ENCODE measurements around the gene CDC42.
"Not testable (repeated sequence)": the region's sequence is repeated elsewhere in the genome, so short reads cannot be mapped to it uniquely, and the experiment has no call there.

The CDC42 gene

GRCh38 chr1:22076346-22076745 is 23.8 kb downstream of the CDC42 start:
- no peak for DNase-seq

DNA sequence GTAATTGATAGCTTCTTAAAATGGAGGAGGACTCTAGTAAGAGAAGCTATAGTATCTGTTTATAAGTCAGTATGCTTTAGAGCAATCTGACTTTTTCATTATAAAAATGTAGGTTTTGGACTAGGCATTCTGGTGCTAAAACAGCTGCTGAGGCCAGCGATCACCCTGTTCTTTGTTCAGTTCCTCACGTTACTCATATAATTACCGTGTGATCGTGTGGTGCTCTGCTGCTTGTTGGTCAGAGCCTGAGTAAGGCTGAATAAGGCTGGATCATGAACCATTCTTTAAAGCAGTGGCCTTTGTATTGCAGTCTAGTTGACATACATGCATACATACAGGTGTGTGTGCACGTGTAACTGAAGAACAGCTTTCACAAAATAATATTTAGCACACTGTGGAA is 25.2 kb downstream of the CDC42 start:
- no peak for DNase-seq

- no peak for DNase-seq
Measured at GRCh38 chr1:22078133-22078532, 25.6 kb downstream of the CDC42 start.

DNA sequence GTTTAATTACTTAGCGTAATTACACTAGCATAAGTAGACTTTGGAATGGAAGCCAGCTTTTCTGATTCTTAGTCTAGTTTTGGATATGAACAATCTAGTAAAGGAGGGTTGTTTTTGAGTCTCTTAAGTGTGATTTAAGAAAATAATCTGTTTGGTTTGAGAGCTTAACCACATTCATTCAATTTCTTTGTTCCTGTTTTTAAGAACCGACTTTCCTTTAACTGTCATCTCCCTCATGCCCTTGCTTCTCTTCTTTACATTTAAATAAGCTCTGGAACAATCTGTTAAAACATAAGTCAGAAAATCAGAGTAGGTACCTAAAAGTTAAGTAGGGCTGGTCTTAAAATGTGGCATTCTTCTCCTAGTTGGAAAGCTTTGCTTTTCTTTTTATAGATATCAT is 27.7 kb downstream of the CDC42 start:
- no peak for DNase-seq

DNA sequence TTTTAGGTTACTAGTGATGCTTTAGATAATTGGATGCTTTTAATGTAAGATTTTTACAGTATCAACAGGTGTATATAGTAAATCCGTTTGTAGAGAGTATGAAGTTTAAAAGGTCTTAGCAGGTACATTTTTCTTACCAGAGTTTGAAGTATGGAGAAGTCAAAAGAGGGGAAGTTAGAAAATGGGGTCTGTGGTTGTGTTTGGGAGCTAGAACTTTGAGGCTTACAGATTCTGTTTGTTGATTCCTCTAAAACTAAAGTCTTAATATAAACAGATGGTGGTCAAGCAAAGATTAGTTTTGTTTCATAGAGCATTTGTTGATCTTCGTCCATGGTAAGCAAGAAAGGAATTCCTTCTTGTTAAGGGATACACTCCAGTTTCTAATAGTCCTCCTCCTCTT is 35.8 kb downstream of the CDC42 start:
- DNase-seq = no peak

DNA sequence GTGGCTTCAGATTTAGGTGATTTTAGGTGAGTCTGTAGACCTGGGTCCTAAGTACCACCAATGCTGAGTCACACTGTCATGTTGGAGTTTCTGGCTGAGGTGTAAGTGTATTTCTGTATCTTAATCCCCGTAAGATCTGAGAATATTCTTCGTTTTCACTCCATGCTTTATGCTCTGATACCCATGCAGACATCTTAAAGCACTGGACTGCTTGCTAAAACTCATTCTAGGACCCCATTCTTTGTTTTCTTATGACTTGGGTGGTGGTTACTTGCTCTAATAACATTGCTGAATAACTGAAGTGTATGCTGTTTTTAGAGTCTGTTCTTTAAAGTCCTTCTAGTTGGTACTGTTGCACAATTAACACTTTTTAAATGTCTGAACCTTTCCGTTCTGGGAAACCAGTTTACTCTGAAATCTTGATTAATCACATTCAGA is 36.6 kb downstream of the CDC42 start:
- DNase-seq = no peak

DNA sequence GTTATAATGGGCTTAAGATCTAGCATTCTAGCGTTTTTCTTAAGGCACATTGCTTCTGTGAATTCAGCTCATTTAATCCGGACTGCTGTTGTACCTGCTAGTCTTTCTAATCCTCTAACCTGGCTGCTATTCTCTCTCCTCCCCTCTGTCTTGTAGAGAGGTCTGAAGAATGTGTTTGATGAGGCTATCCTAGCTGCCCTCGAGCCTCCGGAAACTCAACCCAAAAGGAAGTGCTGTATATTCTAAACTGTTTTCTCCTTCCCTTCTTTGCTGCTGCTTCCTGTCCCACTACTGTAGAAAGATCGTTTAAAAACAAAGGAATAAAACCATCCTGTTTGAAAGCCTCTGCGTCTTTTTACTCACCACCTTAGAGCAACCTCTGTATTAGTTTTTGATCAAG is 37.3 kb downstream of the CDC42 start:
- no peak for DNase-seq

DNA sequence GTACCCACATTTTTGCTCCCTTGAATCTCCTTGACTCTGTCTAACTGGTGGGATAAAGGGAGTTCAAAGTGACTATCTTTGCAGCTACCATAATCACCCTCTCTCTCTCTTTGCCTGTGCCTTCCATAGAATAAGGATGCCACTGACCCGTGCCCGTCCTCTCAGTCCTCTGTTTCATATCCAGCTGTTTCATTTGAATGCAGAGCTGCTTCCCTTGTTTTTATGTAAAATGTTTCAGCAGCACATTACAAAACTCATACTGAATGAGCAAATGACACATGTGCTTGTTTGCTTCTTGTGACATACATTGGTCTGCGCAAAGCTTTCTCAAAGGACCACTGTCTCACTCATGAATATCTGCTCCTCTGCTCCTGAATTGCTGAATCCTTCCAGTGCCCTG is 38.4 kb downstream of the CDC42 start:
- DNase-seq = no peak

- not testable (repeated sequence) for DNase-seq
Measured at GRCh38 chr1:22092026-22092768, 39.7 kb downstream of the CDC42 start.

- DNase-seq = no peak
Measured at GRCh38 chr1:22093513-22093912, 41.0 kb downstream of the CDC42 start.

DNA sequence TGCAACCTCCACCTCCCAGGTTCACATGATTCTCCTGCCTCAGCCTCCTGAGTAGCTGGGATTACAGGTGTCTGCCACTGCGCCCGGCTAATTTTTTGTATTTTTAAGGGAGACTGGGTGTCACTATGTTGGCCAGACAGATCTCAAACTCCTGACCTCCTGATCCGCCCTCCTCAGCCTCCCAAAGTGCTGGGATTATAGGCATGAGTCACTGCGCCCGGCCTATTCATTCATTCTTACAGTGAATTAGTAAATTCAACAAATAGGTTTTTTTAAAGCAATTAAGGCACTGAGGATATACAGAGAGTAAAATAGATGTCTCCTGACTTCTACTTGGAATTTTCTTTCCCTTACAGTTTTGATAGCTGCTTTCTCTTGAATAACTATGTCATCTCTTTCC is 43.5 kb downstream of the CDC42 start:
- no peak for DNase-seq

GRCh38 chr1:22096463-22096862 is 44.0 kb downstream of the CDC42 start:
- DNase-seq = no peak

- DNase-seq = no peak
Measured at GRCh38 chr1:22098752-22099151, 46.2 kb downstream of the CDC42 start.

DNA sequence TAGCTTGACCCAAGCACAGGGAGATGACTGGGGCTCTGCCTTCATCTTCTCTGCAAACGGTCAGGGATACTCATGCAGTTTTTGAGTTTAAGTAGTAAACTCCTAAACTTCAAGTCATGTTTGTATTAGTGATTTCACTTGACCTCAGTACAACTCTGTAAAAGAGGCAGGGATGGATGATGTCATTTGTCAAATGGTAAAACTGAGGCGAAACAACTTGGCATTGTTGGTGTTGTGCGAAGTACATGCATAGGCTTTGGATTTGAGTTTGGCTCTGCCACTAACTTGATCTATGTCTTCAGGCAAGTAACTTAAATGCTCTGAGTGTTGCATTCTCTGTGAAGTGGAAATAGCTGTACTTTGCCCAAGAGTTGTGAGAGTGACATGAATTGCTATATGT is 47.7 kb downstream of the CDC42 start:
- no peak for DNase-seq

GRCh38 chr1:22101199-22101598 is 48.7 kb downstream of the CDC42 start:
- no peak for DNase-seq

DNA sequence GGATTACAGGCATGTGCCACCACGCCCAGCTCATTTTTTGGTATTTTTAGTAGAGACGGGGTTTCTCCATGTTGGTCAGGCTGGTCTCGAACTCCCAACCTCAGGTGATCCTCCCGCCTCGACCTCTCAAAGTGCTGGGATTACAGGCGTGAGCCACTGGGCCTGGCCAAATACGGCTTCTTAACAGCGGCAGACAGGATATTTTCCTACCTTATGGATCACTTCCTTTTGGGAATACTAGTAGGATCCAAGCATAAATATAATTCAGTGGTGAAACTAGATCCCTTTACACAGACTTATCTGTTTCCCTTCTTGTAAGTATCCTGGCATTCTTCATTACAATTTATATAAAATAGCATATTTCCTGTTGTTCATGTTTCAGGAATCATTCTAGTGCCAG is 49.5 kb downstream of the CDC42 start:
- DNase-seq = no peak

DNA sequence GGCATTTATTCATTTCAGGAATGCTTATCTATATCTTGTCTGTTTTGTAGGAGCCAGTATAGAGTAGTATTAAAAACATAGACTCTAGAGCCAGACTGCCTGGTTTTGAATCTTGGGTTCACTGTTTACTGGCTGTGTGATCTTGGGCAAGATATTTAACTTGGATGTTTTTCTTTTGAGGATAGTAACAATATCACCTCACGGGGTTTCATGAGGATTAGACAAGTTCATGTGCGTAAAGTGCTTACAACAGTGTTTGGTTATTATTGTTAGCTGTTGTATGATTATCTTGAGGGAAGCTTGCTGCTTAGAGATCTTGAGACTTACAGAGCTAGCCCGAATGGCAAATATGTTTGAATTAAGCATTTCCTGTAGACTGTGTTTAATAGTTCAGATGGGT is 50.2 kb downstream of the CDC42 start:
- DNase-seq = no peak

GRCh38 chr1:22104094-22104493 is 51.6 kb downstream of the CDC42 start:
- DNase-seq = no peak

DNA sequence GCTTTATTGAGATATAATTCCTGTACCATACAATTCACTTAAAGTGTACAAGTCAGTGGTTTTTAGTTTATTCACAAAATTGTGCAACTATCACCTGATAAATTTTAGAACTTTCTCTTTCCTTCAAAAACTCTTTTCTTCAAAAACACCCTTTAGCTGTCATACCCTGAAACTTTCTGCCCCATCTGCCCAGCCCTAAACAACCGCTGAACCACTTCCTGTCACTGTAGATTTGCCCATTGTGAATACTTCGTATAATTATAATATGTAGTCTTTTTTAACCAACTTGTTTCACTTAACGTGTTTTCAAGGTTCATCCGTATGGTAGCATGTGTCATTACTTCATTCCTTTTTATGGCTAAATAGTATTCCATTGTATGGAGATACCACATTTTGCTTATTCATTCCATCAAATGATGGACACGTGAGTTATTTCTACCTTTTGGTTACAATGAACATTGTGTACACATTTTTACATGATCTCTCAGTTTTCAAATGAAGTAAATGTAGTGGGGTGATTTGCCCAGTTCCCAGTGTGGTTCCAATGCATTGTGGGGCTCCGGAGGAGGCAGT is 52.4 kb downstream of the CDC42 start:
- DNase-seq = peak; percentile 30

DNA sequence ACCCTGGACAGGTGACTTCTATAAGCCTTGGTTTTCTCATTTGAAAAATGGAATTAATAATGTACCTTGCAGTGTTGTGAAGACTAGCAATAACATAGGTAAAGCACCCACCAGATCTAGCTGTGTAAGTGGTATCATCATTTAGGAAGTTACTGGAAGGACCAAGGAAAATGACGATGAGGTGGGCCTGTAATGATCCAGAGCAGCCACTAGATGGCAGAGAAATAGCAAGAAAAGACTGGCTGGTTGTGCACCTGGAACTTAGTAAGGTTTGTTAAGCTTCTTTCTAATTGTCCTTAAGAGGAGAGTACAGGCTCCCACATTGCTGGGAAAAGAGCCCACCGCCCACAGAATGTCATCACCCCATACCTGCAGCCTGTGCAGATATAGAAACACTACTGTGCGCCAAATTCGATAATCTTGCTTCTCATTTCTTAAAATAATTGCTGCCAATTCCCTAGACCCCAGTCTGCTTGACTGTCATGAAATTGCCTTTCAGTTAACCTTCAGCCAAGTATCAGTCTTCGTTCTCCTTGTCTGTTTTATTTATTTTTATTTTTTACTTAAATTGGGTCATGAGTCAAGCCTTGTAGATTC is 53.2 kb downstream of the CDC42 start:
- DNase-seq = no peak

DNA sequence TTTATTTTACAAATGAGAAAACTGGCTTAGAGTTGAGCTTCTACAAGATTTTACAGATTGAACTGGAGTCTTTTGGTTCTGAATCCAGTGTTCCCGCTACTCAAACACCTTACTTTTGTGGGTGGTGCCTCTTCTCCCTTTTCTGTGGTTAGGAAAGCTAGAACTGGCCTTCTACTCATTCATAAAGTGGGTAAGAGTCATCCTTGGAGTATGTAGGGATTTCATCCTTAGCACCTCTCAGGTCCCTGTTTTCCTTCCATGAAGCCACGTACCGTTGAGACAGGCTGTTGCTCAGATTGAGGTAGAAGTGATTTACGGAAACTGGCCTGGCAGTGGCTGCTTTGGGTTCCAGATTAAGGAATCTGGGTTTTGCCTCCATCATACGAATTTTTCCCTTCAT is 54.6 kb downstream of the CDC42 start:
- no peak for DNase-seq

- DNase-seq = no peak
Measured at GRCh38 chr1:22108339-22109105, 56.0 kb downstream of the CDC42 start.

- DNase-seq = no peak
Measured at GRCh38 chr1:22110016-22110415, 57.5 kb downstream of the CDC42 start.

GRCh38 chr1:22111115-22111514 is 58.6 kb downstream of the CDC42 start:
- DNase-seq = no peak
